A549 (cell line): Measurements from ENCODE around the gene ACSF3. TPM values are rescaled to one million over a fixed set of nuclear protein-coding genes. Genes with fewer than 3 reads are reported as not detected.

Experiments
- ATAC-seq, 2 experiments: fragments of 200-7000 bp in 1 of 2; fragments of >200 bp in 1 of 2; cut with Nextera tagmentation in 1 of 2; cut with Tn5 transposase in 1 of 2; 3 replicates each; pipeline versions ENCODE4 v1.8.0 to v1.9.1; 2018 to 2020; ENCODE audit warnings: mild to moderate bottlenecking in 1 of 2, moderate library complexity in 1 of 2
- CTCF ChIA-PET: fragments of 300-600 bp; sonication (Branson Sonifier 250); formaldehyde crosslinking; extraction: SDS; loops from one replicate; lab custom pipeline; 2021; ENCODE audit warnings: antibody characterized with exemption, inconsistent platforms; lab: Yijun Ruan, JAX
- POLR2A ChIA-PET: fragments of 350-600 bp; formaldehyde crosslinking; extraction: SDS; loops from one replicate; lab custom pipeline; 2021; ENCODE audit warnings: antibody characterized with exemption, inconsistent platforms; lab: Yijun Ruan, JAX
- DNase-seq, 2 experiments: peaks; one replicate each; pipeline versions ENCODE4 v3.0.0 to v3.0.0-alpha.2; 2011 to 2016; ENCODE audit warnings: low read depth in 1 of 2, low spot score in 1 of 2
- FAIRE-seq: peaks from 2 replicates; lab custom pipeline; 2011; peaks lifted over from hg19 to GRCh38; lab: Jason Lieb, UNC
- H3K27ac ChIP-seq, 2 experiments: fragments of >200 bp; sonication (Bioruptor Twin); formaldehyde crosslinking; 3 replicates each; pipeline ENCODE4 v1.5.1; 2016 to 2017
- H3K4me1 ChIP-seq: fragments of >200 bp; sonication (Bioruptor Twin); formaldehyde crosslinking; 3 replicates; pipeline ENCODE4 v1.6.1; 2016
- H3K4me2 ChIP-seq: fragments of >200 bp; sonication (Bioruptor Twin); formaldehyde crosslinking; 3 replicates; pipeline ENCODE4 v1.6.1; 2016
- H3K4me3 ChIP-seq: fragments of >200 bp; sonication (Bioruptor Twin); formaldehyde crosslinking; 3 replicates; pipeline ENCODE4 v1.5.1; 2016
- H3K9me3 ChIP-seq: fragments of >200 bp; sonication (Bioruptor Twin); formaldehyde crosslinking; 3 replicates; pipeline ENCODE4 v1.6.1; 2016
- BHLHE40 ChIP-seq: IDR thresholded peaks from 2 replicates; pipeline ENCODE4 v1.6.1; 2012; ENCODE audit warnings: low read depth, low read length, inconsistent platforms
- CBX2 ChIP-seq: fragments of 200-600 bp; sonication (generic); IDR thresholded peaks from 2 replicates; pipeline ENCODE4 v1.6.1; 2016; ENCODE audit warnings: low read depth, mild to moderate bottlenecking, borderline replicate concordance
- CHD2 ChIP-seq: fragments of 150-350 bp; IDR thresholded peaks from 2 replicates; pipeline ENCODE4 v1.6.1; 2014; ENCODE audit warnings: low read length; ENCODE audit not compliant: partially characterized antibody
- CHD4 ChIP-seq: fragments of 200-600 bp; sonication (generic); IDR thresholded peaks from 2 replicates; pipeline ENCODE4 v1.6.1; 2016; ENCODE audit warnings: antibody characterized with exemption, mild to moderate bottlenecking, borderline replicate concordance
- EP300 ChIP-seq, 2 experiments: fragments of >200 bp; sonication (Bioruptor Twin); formaldehyde crosslinking; IDR thresholded peaks; 2 replicates in 1 of 2; 3 replicates in 1 of 2; pipeline ENCODE4 v1.6.1; 2016 to 2017
- FOSL2 ChIP-seq, 2 experiments: fragments of 450-650 bp in 1 of 2; fragments of >200 bp in 1 of 2; sonication (Bioruptor Twin) in 1 of 2; formaldehyde crosslinking; IDR thresholded peaks; 2 replicates each; pipeline versions ENCODE4 v1.5.0 to v1.6.1; 2016 to 2020; ENCODE audit warnings: mild to moderate bottlenecking in 1 of 2, moderate library complexity in 1 of 2
- GATA3 ChIP-seq: IDR thresholded peaks from 2 replicates; pipeline ENCODE4 v1.6.1; 2012; ENCODE audit warnings: borderline replicate concordance
- HDAC2 ChIP-seq: fragments of 200-600 bp; sonication (generic); IDR thresholded peaks from 2 replicates; pipeline ENCODE4 v1.6.1; 2016
- HEYL ChIP-seq: fragments of 250-450 bp; sonication (Bioruptor Pico); IDR thresholded peaks from 2 replicates; pipeline ENCODE4 v1.8.0; 2021; ENCODE audit warnings: mild to moderate bottlenecking, moderate library complexity
- HOXB5 ChIP-seq: fragments of 250-450 bp; sonication (Bioruptor Pico); IDR thresholded peaks from 2 replicates; pipeline ENCODE4 v1.5.0; 2020; ENCODE audit warnings: mild to moderate bottlenecking, moderate library complexity
- JUN ChIP-seq, 2 experiments: fragments of >200 bp; sonication (Bioruptor Twin); formaldehyde crosslinking; IDR thresholded peaks; 2 replicates in 1 of 2; 3 replicates in 1 of 2; pipeline ENCODE4 v1.6.1; 2016 to 2017
- JUNB ChIP-seq: fragments of >200 bp; sonication (Bioruptor Twin); formaldehyde crosslinking; IDR thresholded peaks from 2 replicates; pipeline ENCODE4 v1.6.1; 2016
- KDM1A ChIP-seq: fragments of 200-600 bp; sonication (generic); IDR thresholded peaks from 2 replicates; pipeline ENCODE4 v1.6.1; 2016; ENCODE audit warnings: low read depth, mild to moderate bottlenecking
- MYC ChIP-seq: IDR thresholded peaks from 2 replicates; pipeline ENCODE4 v1.6.1; 2012; ENCODE audit warnings: mild to moderate bottlenecking, inconsistent platforms, low read length, improper control_type of control experiment, borderline replicate concordance
- NPAS2 ChIP-seq: fragments of 250-450 bp; sonication (Bioruptor Pico); IDR thresholded peaks from 2 replicates; pipeline ENCODE4 v1.8.0; 2022; ENCODE audit warnings: mild to moderate bottlenecking, moderate library complexity, borderline replicate concordance
- PHF8 ChIP-seq: fragments of 200-600 bp; sonication (generic); IDR thresholded peaks from 2 replicates; pipeline ENCODE4 v1.6.1; 2016; ENCODE audit warnings: low read depth, mild to moderate bottlenecking, antibody characterized with exemption, moderate library complexity, borderline replicate concordance
- POLR2A ChIP-seq: IDR thresholded peaks from 2 replicates; pipeline ENCODE4 v1.6.1; 2012; ENCODE audit warnings: mild to moderate bottlenecking, low read length
- POLR2AphosphoS2 ChIP-seq: conservative IDR thresholded peaks from 2 replicates; pipeline ENCODE4 v1.6.1; 2012; ENCODE audit warnings: low read length, improper control_type of control experiment, inconsistent platforms
- RARB ChIP-seq: fragments of 250-450 bp; sonication (Bioruptor Pico); IDR thresholded peaks from 2 replicates; pipeline ENCODE4 v1.8.0; 2021; ENCODE audit warnings: mild to moderate bottlenecking, moderate library complexity
- RFX5 ChIP-seq: fragments of 450-650 bp; IDR thresholded peaks from 2 replicates; pipeline ENCODE4 v1.7.1; 2014; ENCODE audit warnings: antibody characterized with exemption, mild to moderate bottlenecking, moderate library complexity
- TFCP2L1 ChIP-seq: fragments of 250-450 bp; sonication (Bioruptor Pico); IDR thresholded peaks from 2 replicates; pipeline ENCODE4 v1.5.0; 2021; ENCODE audit warnings: mild to moderate bottlenecking
- TP53 ChIP-seq: fragments of 250-450 bp; sonication (Bioruptor Pico); IDR thresholded peaks from 2 replicates; pipeline ENCODE4 v1.5.0; 2021; ENCODE audit warnings: mild to moderate bottlenecking, moderate library complexity
- ZFP36 ChIP-seq: fragments of 450-650 bp; IDR thresholded peaks from 2 replicates; pipeline ENCODE4 v1.6.1; 2014; ENCODE audit warnings: borderline replicate concordance; ENCODE audit not compliant: partially characterized antibody
- ZNF302 ChIP-seq: fragments of 250-450 bp; sonication (Bioruptor Pico); IDR thresholded peaks from 2 replicates; pipeline ENCODE4 v1.9.0; 2021; ENCODE audit warnings: inconsistent platforms, mild to moderate bottlenecking, moderate library complexity
- WGBS: methylation state at CpG from one replicate; pipeline ENCODE4 v1.1.6; 2017; ENCODE audit errors: missing lambda C conversion rate; 5-methylcytosine and 5-hydroxymethylcytosine counted together
- polyA plus RNA-seq, 4 experiments: library from polyadenylated mRNA; depleted of rRNA in 3 of 4; stranded (reverse); fragments of >200 nt; fragmentation: RNase III in 1 of 4; extraction: RNeasy Plus Mini Kit Qiagen cat#74134 plus additional on column Dnase treatment in 1 of 4; gene quantifications; 2 replicates in 3 of 4; 3 replicates in 1 of 4; pipeline ENCODE4 v1.2.3, GENCODE V29; 2011 to 2017
- TF ChIP-seq, protein P1 (sequence below): fragments of 150-350 bp; IDR thresholded peaks from 2 replicates; pipeline ENCODE4 v1.6.1; 2014; ENCODE audit warnings: low read depth, mild to moderate bottlenecking, low read length
- TF ChIP-seq, protein P2 (sequence below): fragments of >200 bp; sonication (Bioruptor Twin); formaldehyde crosslinking; IDR thresholded peaks from 3 replicates; pipeline ENCODE4 v1.5.1; 2016
- TF ChIP-seq, protein P3 (sequence below): fragments of 450-650 bp; IDR thresholded peaks from 2 replicates; pipeline ENCODE4 v1.6.1; 2014; ENCODE audit warnings: antibody characterized with exemption
- TF ChIP-seq, protein P4 (sequence below): fragments of 200-600 bp; sonication (generic); IDR thresholded peaks from 2 replicates; pipeline ENCODE4 v1.6.1; 2016; ENCODE audit warnings: antibody characterized with exemption, mild to moderate bottlenecking, moderate library complexity

Gene ACSF3
- polyA plus RNA-seq, 2 of the 4 experiments (the other 2 are of a cell fraction): 9.8 to 13.1 TPM

- H3K4me2 ChIP-seq: no peak overlapping the region
- no peak overlapping the region for H3K4me3 ChIP-seq
- 73% methylated on average over 13 of the region's 27 CpGs for WGBS
- no peak for TF ChIP-seq ZFP36
- TF ChIP-seq PHF8: no peak
- no peak for TF ChIP-seq POLR2A
- TF ChIP-seq TFCP2L1 (CRISPR knock-in tag): no peak
- no peak for TF ChIP-seq CBX2
- no peak for TF ChIP-seq ZNF302
- TF ChIP-seq, protein P1, sequence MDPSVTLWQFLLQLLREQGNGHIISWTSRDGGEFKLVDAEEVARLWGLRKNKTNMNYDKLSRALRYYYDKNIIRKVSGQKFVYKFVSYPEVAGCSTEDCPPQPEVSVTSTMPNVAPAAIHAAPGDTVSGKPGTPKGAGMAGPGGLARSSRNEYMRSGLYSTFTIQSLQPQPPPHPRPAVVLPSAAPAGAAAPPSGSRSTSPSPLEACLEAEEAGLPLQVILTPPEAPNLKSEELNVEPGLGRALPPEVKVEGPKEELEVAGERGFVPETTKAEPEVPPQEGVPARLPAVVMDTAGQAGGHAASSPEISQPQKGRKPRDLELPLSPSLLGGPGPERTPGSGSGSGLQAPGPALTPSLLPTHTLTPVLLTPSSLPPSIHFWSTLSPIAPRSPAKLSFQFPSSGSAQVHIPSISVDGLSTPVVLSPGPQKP: no peak
- TF ChIP-seq FOSL2 (IDR thresholded peaks at IDR 0.05): no peak
- no peak for TF ChIP-seq FOSL2 (CRISPR knock-in tag; IDR thresholded peaks at IDR 0.05)
- no peak for TF ChIP-seq RFX5
- no peak for TF ChIP-seq HEYL
- no peak for TF ChIP-seq TP53 (CRISPR knock-in tag)
- no peak for TF ChIP-seq CHD4
- no peak for TF ChIP-seq GATA3
- no peak for TF ChIP-seq EP300 (IDR thresholded peaks at IDR 0.05)
- TF ChIP-seq MYC: no peak
- TF ChIP-seq KDM1A: no peak
- TF ChIP-seq JUNB: no peak
- no peak for TF ChIP-seq HDAC2
- no peak for TF ChIP-seq NPAS2 (CRISPR knock-in tag)
- TF ChIP-seq, protein P2, sequence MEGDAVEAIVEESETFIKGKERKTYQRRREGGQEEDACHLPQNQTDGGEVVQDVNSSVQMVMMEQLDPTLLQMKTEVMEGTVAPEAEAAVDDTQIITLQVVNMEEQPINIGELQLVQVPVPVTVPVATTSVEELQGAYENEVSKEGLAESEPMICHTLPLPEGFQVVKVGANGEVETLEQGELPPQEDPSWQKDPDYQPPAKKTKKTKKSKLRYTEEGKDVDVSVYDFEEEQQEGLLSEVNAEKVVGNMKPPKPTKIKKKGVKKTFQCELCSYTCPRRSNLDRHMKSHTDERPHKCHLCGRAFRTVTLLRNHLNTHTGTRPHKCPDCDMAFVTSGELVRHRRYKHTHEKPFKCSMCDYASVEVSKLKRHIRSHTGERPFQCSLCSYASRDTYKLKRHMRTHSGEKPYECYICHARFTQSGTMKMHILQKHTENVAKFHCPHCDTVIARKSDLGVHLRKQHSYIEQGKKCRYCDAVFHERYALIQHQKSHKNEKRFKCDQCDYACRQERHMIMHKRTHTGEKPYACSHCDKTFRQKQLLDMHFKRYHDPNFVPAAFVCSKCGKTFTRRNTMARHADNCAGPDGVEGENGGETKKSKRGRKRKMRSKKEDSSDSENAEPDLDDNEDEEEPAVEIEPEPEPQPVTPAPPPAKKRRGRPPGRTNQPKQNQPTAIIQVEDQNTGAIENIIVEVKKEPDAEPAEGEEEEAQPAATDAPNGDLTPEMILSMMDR: no peak
- no peaks in the 10 kb centered on the region for H3K9me3 ChIP-seq
- H3K4me1 ChIP-seq: peaks cover 4% of the 10 kb centered on the region; the same call in 1 of the 3 replicates
- FAIRE-seq (no peak), DNase-seq (no peak), ATAC-seq (no peak)
- no peak overlapping the region for H3K27ac ChIP-seq
- CTCF ChIA-PET: interaction anchor here (0.5 to 2.2 kb wide), 5 partner anchors 9 to 392 kb away, joined by 3 to 15 read pairs (median 3); no protein-coding TSS in a partner anchor
- POLR2A ChIA-PET: no interaction called here
Measured at GRCh38 chr16:89176147-89176690, 82.6 kb downstream of the ACSF3 start.

DNA sequence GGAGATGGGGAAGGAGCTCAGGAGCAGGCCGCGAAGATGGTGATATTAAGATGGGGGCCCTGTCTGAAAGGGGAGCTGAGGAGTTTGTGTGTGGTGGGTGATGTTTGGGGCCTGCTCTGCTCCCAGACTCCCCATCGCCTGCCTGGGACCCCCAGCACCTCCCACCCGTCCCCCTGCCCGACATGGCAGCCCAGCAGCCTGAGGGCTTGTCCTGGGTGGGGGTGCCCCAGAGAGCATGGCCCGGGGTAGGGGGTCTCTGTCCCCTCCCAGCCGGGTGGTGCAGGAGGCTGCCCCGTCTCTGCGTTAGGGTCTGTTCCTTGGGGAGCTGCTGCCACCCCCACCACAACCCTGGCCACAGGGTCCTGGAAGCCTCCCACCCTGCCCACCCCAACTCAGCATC is 83.1 kb downstream of the ACSF3 start:
- no peak for FAIRE-seq

More for the DNA sequence above, 83.1 kb downstream of the ACSF3 start:
- H3K4me2 ChIP-seq: no peak overlapping the region
- H3K9me3 ChIP-seq: no peaks in the 10 kb centered on the region
- H3K4me1 ChIP-seq: peaks cover 2% of the 10 kb centered on the region; the same call in 1 of the 3 replicates
- ATAC-seq (no peak), DNase-seq (no peak)
- WGBS: 68% methylated on average over 7 of the region's 9 CpGs
- TF ChIP-seq NPAS2 (CRISPR knock-in tag): no peak
- TF ChIP-seq, protein P3, sequence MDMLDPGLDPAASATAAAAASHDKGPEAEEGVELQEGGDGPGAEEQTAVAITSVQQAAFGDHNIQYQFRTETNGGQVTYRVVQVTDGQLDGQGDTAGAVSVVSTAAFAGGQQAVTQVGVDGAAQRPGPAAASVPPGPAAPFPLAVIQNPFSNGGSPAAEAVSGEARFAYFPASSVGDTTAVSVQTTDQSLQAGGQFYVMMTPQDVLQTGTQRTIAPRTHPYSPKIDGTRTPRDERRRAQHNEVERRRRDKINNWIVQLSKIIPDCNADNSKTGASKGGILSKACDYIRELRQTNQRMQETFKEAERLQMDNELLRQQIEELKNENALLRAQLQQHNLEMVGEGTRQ: no peak
- TF ChIP-seq JUNB: no peak
- TF ChIP-seq RFX5: no peak
- TF ChIP-seq JUN (IDR thresholded peaks at IDR 0.05): no peak
- TF ChIP-seq TP53 (CRISPR knock-in tag): no peak
- TF ChIP-seq CHD2: no peak
- no peak for TF ChIP-seq TFCP2L1 (CRISPR knock-in tag)
- TF ChIP-seq, protein P4, sequence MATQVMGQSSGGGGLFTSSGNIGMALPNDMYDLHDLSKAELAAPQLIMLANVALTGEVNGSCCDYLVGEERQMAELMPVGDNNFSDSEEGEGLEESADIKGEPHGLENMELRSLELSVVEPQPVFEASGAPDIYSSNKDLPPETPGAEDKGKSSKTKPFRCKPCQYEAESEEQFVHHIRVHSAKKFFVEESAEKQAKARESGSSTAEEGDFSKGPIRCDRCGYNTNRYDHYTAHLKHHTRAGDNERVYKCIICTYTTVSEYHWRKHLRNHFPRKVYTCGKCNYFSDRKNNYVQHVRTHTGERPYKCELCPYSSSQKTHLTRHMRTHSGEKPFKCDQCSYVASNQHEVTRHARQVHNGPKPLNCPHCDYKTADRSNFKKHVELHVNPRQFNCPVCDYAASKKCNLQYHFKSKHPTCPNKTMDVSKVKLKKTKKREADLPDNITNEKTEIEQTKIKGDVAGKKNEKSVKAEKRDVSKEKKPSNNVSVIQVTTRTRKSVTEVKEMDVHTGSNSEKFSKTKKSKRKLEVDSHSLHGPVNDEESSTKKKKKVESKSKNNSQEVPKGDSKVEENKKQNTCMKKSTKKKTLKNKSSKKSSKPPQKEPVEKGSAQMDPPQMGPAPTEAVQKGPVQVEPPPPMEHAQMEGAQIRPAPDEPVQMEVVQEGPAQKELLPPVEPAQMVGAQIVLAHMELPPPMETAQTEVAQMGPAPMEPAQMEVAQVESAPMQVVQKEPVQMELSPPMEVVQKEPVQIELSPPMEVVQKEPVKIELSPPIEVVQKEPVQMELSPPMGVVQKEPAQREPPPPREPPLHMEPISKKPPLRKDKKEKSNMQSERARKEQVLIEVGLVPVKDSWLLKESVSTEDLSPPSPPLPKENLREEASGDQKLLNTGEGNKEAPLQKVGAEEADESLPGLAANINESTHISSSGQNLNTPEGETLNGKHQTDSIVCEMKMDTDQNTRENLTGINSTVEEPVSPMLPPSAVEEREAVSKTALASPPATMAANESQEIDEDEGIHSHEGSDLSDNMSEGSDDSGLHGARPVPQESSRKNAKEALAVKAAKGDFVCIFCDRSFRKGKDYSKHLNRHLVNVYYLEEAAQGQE: no peak
- no peak for TF ChIP-seq HOXB5
- no peak for TF ChIP-seq BHLHE40
- TF ChIP-seq, protein P1: no peak
- TF ChIP-seq RARB (CRISPR knock-in tag): no peak
- no peak for TF ChIP-seq POLR2AphosphoS2
- POLR2A ChIA-PET: no interaction called here
- CTCF ChIA-PET: interaction anchor here (0.5 to 2.2 kb wide), 6 partner anchors 9 to 440 kb away, joined by 3 to 15 read pairs (median 3); no protein-coding TSS in a partner anchor
- no peak overlapping the region for H3K27ac ChIP-seq
- H3K4me3 ChIP-seq: no peak overlapping the region
